NCI-H82 (cell line): ENCODE measurements around the gene PTPRN2.

Experiments used
- DNase-seq: peaks from one replicate; lab custom pipeline; 2025; lab: John Stamatoyannopoulos, UW

The PTPRN2 gene

DNA sequence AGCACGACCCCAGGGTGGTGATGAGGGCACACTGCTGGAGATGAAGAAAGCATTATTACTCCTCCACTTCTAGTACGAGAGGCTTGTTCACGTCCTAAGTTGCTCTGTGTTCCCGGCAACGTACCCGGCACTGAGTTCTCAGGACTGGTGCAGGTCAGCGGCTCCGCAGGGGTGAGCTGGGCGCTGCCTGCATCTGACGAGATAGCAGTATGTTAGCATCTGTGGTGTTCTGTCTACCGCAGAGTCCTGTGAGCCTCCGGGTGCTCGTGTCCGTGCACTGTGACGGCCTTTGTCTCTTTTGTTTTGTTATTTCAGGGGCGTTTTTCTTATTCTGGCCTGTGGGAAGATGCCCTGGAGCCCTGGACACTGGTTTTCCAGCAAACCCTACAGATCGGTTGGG lies 743.0 kb downstream of the PTPRN2 start:
- no peak for DNase-seq

DNA sequence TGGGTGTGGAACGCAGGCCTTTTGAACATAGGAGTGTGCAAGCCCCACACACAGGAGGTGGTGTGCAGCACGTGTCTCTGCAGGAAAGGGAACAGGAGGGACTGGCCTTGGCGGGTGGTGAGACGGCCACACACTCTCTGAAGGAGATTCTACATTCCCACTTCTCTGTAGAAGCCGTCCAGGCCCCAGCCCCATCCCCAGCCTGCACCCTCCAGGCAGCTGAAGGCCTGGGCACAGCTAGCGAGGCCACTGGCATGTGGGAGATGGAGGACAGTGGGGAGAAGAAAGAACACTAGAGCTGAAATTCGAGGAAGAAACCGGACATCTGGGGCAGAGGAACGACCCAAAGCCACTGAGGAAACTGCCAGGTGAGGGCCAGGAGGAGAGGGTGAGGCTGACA lies 743.5 kb downstream of the PTPRN2 start:
- no peak for DNase-seq

DNA sequence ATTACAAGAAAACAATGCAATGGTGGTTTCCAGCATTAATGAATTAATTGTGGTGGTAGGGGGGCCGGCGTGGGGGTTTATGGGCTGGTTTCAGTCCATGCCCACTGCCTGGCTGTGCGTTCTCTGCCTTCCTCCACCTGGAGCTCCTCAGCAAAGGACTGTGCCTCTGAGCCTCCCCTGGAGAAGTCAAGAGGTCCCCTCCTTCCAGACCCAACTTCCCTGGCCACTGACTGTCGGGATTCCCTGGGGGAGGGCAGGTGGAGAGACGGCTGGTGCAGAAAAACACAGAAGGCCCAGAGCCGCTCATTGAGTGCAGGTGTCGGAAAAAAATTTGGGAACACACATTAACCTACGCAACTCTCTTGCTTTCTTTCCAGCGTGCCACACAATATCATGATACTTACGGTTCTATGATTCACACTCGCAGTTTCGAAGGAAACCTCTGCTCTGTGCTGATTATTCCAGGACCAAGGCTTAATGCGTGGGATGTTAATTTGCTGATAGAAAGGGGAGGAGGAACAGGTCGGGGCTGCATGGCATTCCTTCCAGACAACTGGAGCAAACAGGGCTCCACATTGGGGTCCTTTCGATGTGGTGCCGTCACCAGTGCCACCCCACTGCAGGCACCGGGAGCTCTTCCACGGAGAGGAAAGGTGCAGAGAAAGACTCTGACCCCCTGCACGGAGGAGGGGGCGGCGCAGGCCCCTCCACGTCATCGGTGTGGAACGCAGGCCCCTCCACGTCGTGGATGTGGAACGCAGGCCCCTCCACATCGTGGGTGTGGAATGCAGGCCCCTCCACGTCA lies 744.1 kb downstream of the PTPRN2 start:
- no peak for DNase-seq

DNA sequence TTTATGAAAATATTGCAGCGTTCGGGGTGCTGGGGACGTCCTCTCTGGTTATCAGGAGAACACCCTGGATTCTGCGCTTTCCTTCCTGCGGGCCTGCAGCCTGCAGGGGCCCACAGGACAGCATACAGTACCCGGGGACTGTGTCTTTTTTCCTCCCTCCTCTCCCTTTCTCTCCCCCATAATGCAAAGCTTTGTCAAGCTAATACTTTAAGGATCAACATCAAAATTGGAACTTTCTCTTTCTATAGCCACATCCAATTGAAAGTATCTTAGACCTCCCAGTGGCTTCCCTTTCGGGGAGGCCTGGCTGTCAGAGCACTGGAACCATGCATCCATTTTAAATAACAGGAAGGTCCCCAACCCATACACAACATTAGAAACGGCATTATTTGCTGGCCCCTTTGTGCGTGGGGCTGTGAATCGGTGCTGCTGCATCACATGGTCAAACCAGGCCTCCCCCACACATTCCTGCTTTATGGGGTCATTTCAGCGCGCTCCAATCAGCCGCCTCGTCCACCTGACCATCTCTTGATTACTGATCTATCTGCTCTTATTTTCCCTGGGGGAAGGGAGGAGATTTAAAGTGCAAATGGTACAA lies 745.8 kb downstream of the PTPRN2 start:
- no peak for DNase-seq

DNA sequence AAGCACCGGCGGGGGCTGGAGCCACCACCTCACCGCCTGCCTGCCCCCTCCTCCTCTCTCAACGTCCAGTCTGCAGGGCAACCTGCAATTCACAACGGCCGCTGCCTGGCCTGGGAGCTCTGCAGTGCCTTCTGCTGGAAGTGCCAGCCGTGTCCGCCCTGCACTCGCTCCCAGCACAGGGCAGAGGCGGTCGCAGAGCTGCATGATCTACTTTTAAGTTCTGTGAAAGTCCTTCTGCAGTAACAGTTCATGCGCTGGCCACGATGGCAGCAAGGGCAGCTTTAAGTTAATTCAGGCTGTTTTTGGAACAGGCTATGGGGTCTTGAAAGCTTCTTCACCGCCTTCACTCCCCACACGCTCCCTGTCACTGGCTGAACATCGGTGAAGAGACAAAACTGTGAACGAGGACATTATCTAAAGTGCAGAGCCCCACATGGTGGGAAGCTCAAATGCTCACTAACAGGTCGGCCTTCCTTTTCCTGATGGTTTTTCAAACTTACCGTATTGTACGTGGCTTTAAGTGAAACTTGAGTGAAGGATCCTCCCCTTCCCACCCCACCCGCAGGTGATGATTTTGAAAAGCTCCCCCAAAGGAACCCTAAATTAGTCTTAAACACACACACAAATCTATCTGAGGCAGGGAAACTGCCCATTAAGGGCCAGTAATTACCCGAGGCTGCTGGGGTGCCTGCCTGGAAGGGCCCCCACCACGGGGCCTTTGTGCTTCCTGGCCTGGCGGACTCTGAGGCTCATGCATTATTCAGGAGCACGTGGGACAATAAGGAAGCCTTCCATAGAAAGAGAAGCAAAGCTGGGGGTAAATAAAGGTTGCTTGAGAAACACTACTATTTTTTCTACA lies 746.5 kb downstream of the PTPRN2 start:
- DNase-seq, result no peak

DNA sequence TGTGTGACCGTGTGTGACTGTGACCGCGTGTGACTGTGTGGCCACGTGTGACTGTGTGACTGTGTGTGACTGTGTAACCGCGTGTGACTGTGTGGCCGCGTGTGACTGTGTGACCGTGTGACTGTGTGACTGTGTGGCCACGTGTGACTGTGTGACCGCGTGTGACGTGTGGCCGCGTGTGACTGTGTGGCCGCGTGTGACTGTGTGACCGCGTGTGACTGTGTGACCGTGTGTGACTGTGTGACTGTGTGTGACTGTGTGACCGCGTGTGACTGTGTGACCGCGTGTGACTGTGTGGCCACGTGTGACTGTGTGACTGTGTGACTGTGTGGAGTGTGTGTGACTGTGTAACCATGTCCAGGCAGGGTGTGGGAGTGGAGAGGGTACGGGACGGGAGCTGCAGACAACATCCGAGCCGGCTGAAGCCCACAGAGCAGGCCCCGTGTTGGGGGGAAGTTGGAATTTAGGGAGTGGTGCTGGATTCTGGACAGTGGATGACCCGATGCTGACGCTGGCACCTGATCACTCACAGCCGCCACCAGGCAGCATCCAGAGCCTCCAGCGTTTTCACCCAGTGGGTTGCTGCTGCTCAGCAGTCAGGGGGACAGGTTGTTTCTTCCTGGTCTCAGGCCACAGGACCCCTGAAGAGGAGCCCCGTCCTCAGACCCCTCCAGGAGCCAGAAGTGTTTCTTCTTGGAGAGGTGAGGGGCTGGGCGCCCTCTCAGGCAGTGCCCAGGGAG lies 747.3 kb downstream of the PTPRN2 start:
- no peak for DNase-seq

DNA sequence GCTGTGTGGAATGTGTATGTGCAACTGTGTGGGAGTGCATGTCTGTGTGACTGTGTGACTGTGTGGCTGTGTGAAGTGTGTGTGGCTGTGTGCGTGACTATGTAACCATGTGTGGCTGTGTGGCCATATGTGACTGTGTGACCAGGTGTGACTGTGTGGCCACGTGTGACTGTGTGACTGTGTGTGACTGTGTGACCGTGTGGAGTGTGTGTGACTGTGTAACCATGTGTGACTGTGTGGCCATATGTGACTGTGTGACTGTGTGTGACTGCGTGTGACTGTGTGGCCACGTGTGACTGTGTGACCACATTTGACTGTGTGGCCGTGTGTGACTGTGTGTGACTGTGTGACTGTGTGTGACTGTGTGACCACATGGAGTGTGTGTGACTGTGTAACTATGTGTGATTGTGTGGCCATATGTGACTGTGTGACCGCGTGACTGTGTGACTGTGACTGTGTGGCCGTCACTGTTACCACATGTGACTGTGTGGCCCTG lies 747.9 kb downstream of the PTPRN2 start:
- no peak for DNase-seq

DNA sequence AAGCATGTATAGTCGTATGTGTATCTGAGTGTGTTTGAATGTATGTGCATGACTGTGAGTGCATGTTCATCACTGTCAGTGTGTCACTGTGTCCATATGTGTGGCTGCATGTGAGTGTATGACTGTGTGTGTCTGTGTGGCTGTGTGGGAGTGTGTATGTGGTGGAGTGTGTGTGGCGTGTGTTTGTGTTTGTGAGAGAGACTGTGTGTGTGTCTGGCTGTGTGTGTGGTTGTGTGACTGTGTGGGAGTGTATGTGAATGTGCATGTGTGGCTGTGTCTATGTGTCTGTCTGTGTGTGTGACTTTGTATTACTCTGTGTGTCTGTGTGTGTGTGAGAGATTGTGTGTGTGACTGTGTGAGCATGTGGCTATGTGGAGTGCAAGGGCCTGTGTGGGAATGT lies 748.4 kb downstream of the PTPRN2 start:
- DNase-seq, result no peak

DNA sequence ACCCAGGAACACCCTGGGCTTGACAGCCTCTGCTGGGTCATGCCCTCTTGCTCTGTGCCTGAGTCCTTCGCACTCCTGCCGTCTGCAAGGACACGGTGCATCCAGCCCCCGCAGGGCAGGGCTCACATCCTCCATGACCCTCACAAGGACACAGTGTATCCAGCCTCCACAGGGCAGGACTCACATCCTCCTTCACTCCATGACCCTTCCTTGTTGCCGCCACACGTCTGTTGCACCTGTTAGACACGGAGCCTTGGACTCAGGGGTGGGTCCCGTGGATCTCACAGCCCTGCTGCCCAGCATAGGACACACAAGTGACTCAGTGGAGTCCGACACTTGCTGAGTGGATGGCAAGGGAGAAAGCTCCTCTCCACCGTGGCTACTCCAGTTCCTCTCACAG lies 750.1 kb downstream of the PTPRN2 start:
- DNase-seq, result no peak

DNA sequence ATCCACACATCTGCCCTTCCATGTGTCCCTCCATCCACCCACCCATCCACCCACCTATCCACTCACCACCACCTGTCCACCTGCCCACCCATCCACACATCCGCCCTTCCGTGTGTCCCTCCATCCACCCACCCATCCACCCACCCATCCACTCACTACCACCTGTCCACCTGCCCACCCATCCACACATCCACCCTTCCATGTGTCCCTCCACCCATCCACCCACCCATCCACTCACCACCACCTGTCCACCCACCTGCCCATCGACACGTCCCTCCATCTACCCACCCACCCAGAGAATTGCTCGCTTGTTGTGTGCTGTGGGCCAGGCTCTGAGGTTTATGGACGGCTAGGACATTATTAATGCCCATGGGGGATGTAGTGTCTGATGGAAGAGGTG lies 750.6 kb downstream of the PTPRN2 start:
- DNase-seq, result no peak

DNA sequence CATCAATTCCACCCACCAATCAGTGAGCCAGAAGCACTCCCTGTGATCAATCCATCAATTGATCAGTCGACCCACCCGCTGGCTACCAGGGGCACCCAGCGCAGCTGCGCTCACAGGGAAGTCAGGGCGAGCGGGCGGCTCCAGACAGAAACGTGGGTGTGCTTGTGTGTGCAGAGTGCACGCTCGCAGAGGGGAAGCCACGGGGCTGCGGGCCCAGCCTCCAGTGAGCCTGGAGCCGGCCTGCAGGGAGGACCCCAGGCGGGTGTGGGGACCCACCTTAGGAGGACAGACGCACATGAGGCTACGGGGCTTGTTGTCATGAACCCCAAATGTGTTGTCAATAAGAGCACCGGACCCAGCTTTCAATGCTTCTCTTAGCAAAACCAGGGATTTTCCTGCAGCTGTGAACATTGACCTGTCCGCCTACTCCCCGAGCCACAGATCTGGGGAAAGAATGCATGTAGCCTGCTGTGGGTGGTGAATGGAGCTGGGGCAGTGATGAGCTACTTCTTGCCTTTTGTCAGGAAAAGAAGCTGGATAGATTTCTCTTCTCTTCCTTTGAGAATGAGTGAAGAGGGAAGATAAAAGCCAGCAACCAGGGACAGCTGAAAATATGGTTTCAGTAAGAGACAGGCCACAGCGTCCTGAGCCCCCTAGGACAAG lies 753.0 kb downstream of the PTPRN2 start:
- DNase-seq, result no peak

DNA sequence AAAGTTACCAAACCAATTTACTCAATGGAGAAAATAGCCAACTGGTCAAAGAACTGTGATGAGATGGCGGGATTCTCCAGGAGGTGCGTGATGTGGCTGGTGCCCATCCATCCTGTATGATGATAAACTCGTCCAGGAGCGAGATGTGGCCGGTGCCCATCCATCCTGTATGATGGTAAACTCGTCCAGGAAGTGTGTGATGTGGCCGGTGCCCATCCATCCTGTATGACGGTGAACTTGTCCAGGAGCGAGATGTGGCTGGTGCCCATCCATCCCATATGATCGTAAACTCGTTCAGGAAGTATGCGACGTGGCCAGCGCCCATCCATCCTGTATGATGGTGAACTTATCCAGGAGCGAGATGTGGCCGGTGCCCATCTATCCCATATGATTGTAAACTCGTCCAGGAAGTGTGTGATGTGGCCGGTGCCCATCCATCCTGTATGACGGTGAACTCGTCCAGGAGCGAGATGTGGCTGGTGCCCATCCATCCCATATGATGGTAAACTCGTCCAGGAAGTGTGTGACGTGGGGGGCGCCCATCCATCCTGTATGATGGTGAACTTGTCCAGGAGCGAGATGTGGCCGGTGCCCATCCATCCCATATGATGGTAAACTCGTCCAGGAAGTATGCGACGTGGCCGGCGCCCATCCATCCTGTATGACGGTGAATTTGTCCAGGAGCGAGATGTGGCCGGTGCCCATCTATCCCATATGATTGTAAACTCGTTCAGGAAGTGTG lies 754.6 kb downstream of the PTPRN2 start:
- DNase-seq, result no peak

DNA sequence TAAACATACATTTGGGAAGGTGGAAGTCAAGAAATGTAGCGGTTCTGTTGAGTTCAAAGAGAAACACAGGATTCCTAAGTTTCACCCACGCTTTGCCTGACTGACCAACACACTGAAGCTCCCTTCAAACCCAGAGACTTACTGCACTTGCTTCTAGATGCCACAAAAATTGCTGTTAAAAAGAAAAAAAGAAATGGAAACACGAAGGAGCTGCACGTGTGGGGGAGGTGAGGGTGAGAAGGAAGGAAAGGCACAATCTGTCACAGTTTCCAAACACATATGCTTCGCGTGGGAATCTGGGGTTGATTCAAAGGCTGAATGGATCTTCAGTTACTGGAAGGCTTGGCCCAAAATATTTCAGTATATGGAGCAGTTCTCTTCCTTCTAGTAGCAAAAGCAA lies 755.2 kb downstream of the PTPRN2 start:
- DNase-seq, result no peak

DNA sequence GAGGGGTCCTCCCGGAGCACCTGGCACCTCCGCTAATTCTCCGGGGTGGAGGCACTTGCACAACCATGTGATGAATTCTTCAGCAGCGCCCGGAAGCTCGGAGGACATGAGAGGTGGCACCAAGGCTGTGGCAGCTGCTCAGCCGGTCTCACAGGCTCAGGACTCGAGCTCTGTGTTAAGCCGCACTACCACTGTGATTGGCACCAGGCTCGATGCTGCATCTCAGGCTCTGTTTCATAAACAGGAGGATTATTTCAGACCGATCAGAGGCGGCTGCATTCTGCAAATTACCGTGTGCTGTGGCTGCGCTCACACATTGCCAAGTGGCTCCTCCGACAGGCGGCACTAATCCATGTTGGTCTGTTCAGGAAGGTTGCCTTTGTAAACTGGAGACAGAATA lies 755.6 kb downstream of the PTPRN2 start:
- DNase-seq, result no peak

DNA sequence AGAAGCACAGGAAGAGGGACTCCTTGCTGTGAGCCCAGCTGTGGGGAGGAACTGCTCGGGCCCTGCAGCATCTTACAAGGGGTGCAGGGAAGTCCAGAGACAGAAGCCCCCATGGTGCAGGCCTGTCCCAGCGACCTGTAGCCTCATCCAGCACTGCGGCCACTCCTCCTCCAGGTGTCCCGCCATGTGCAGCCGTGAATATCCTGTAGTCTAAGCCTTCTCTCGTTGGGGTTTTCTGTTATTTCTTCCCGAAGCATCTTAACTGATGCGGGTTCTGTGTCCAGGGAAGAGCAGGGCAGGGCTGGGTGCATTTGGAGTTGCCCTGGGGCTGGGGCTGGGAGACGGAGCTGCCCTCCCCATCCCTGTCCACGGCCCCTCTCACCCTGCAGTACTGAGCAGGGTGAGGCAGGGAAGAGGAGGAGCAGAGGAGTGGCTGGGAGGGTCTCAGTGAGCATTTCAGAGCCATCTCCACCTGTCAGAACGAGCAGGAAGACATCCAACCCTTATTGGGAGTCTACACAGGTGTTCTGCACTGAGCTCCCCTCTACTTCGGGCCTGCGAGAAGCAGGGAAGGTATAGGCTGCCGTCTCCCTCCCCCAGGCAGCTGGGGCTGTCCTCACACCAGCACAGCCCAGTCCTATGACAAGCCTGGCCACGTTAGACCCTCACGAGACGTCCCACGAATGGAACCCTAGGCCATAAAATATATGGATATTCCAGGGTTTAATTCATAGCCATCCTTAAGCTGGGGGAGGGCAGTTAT lies 756.3 kb downstream of the PTPRN2 start:
- DNase-seq, result no peak

DNA sequence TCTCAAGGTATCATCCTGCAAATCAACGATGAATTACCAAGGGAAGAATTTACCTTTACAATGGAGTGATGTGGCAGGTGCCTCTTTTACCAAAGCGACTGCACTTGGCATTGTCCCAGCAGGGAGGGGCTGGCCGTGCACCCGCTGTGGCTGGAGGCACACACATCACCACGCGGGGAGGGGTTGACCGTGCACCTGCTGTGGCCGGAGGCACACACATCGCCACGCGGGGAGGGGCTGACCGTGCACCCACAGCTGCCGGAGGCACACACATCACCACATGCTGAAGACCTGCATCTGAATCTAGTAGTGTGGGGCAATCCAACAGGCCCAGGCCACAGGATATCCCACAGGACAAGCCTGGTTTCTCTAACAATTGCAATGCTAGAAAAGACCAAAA lies 757.3 kb downstream of the PTPRN2 start:
- DNase-seq, result no peak

DNA sequence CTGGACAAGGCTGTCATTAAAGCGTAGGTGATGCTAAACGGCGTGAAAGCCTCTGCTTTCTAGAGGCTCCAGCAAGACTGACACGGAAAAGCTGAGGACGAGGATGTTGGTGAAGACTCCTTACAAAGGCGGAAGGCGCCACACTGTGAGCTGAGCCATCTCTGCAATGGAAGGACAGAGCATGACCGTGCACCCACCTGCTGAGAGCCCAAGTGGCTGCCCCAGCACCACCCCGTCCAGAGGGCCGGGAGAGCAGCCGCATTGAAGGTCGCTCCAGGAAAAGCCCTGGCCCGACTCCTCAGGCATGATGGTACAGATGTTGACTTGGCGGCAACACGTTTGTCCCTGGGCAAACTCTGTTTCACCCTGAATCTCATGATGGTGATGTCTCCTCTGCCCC lies 758.1 kb downstream of the PTPRN2 start:
- DNase-seq, result no peak

DNA sequence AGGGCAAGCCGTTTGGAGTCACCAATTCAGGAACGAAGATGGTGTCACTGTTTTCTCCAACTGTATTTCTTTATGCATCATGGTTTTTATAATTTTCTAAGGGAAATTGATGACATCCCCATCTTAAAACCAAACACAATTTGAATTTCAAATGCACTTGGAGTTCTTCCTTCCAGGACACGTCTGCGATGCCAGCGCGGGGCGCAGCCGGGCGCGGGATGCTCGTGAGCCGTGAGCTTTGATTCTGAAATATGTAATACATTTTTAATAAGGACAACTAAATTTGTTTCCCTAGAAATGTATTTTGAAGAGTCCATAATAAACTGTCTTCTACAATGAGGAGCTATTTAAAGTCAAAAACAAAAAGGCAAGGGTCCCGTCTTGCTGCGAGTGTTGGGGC lies 758.7 kb downstream of the PTPRN2 start:
- no peak for DNase-seq

DNA sequence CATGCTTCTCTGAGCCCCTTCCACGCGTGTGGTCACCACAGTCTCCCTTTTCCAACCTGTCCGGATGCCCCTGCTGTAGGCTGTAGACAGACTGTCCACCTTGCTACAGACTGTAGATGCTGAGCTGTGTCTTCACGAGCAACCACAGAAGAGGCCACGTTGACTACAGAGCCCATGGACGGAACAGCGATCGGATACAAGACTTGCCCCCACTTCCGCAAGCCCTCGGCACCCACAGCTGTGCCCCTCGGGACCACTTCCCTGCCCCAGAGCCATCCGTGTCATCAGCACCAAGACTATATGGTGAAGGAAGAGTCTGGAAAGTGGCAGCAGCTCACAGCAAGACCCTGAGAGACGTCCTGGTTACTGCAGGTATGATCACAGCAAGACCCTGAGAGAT lies 759.4 kb downstream of the PTPRN2 start:
- DNase-seq, result no peak

DNA sequence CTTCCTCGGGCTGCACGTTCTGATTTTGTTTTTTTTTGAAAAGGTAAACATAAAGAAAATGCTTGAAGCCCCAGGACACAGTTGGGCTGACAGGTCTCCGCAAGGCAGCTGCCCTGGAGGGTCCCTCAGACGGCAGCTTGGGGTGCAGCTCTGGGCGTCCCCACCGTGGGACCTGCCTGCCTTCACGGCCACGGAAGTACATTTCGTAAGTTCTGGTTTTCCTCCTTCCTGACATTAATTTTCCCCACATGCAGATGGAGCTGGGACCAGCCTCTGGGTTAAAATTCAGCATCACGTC lies 759.8 kb downstream of the PTPRN2 start:
- no peak for DNase-seq
